HepG2 (cell line): Measurements from ENCODE around the gene RIT2. TPM values are rescaled to one million over a fixed set of nuclear protein-coding genes. Genes with fewer than 3 reads are reported as not detected.

Experiments
- ATAC-seq: fragments of 200-7000 bp; cut with Tn5 transposase; 3 replicates; pipeline ENCODE4 v1.9.1; 2020; ENCODE audit warnings: mild to moderate bottlenecking, moderate library complexity
- BruUV-seq: library from RNA; stranded (reverse); fragments of 400-500 nt; replicated peaks from 2 replicates; lab custom pipeline; 2021; lab: Mats Ljungman, UMichigan
- CTCF ChIA-PET: fragments of 300-600 bp; formaldehyde crosslinking; extraction: SDS; loops from one replicate; lab custom pipeline; 2021; ENCODE audit warnings: low total read pairs, inconsistent platforms, low intra/inter-chr PET ratio; lab: Yijun Ruan, JAX
- POLR2A ChIA-PET: fragments of 350-600 bp; sonication (Branson Sonifier 250); formaldehyde crosslinking; loops from one replicate; lab custom pipeline; 2020; ENCODE audit warnings: antibody characterized with exemption, inconsistent platforms; lab: Yijun Ruan, JAX
- DNase-seq: peaks from one replicate; pipeline ENCODE4 v3.0.0-alpha.2; 2015; ENCODE audit warnings: low spot score
- FAIRE-seq: peaks from 3 replicates; lab custom pipeline; 2011; peaks lifted over from hg19 to GRCh38; lab: Jason Lieb, UNC
- H2AFZ ChIP-seq: one replicate; pipeline ENCODE4 v1.6.1; 2011; ENCODE audit warnings: low read length, inconsistent platforms
- H3K27ac ChIP-seq: fragments of 300-600 bp; 3 replicates; pipeline ENCODE4 v1.8.0; 2011; ENCODE audit warnings: mixed run types, mild to moderate bottlenecking, mixed read lengths, low read length, inconsistent platforms; ENCODE audit not compliant: insufficient read depth; ENCODE audit errors: extremely low read length
- H3K27me3 ChIP-seq, 2 experiments: fragments of 200-600 bp in 1 of 2; 2 replicates in 1 of 2; 3 replicates in 1 of 2; pipeline versions ENCODE4 v1.6.0 to v1.8.0; 2011; ENCODE audit warnings: low read length in 2 of 2, mild to moderate bottlenecking in 2 of 2, moderate library complexity in 2 of 2, inconsistent platforms in 1 of 2; ENCODE audit not compliant: insufficient read depth in 2 of 2, control insufficient read depth in 1 of 2
- H3K36me3 ChIP-seq, 2 experiments: fragments of 200-600 bp in 1 of 2; replicated peaks in 1 of 2; 2 replicates in 1 of 2; 3 replicates in 1 of 2; pipeline versions ENCODE4 v1.5.1 to v1.8.0; 2011; ENCODE audit warnings: low read length in 2 of 2, inconsistent platforms in 1 of 2; ENCODE audit not compliant: insufficient read depth in 2 of 2, control insufficient read depth in 1 of 2
- H3K4me1 ChIP-seq: 2 replicates; pipeline ENCODE4 v1.5.1; 2012; ENCODE audit warnings: low read length, inconsistent platforms; ENCODE audit not compliant: insufficient read depth
- H3K4me2 ChIP-seq: 2 replicates; pipeline ENCODE4 v1.6.0; 2011; ENCODE audit warnings: low read depth, low read length, inconsistent platforms
- H3K4me3 ChIP-seq, 3 experiments: fragments of 200-600 bp in 1 of 3; sonication (generic), shearing (Covaris generic) in 1 of 3; replicated peaks in 1 of 3; 2 replicates each; pipeline ENCODE4 v1.5.1; 2011 to 2016; ENCODE audit warnings: low read length in 3 of 3, inconsistent platforms in 2 of 3, low read depth in 2 of 3, mild to moderate bottlenecking in 2 of 3, control low read depth in 1 of 3, mixed read lengths in 1 of 3; ENCODE audit not compliant: insufficient read depth in 1 of 3
- H3K79me2 ChIP-seq: one replicate; pipeline ENCODE4 v1.6.1; 2011; ENCODE audit warnings: low read length, inconsistent platforms; ENCODE audit not compliant: insufficient read depth
- H3K9ac ChIP-seq: 2 replicates; pipeline ENCODE4 v1.6.0; 2011; ENCODE audit warnings: mild to moderate bottlenecking, low read depth, low read length, inconsistent platforms; ENCODE audit not compliant: insufficient read depth
- H3K9me3 ChIP-seq: 2 replicates; pipeline ENCODE4 v1.5.1; 2012; ENCODE audit warnings: mild to moderate bottlenecking, low read length
- H4K20me1 ChIP-seq: 2 replicates; pipeline ENCODE4 v1.6.0; 2011; ENCODE audit warnings: inconsistent platforms, mild to moderate bottlenecking, low read length, moderate library complexity; ENCODE audit not compliant: insufficient read depth
- CREM ChIP-seq, 2 experiments: sonication (generic) in 1 of 2; formaldehyde crosslinking in 1 of 2; IDR thresholded peaks; 2 replicates each; pipeline versions ENCODE4 v1.4.0 to v1.6.1; 2016 to 2020; ENCODE audit warnings: antibody characterized with exemption in 1 of 2, mild to moderate bottlenecking in 1 of 2, missing genetic modification reagents in 1 of 2
- GABPB1 ChIP-seq: IDR thresholded peaks from 2 replicates; pipeline ENCODE4 v1.6.1; 2016; ENCODE audit warnings: mild to moderate bottlenecking, missing genetic modification reagents, moderate library complexity, missing compliant biosample characterization
- HIVEP1 ChIP-seq: sonication (generic); formaldehyde crosslinking; IDR thresholded peaks from 2 replicates; pipeline ENCODE4 v1.4.0; 2020; ENCODE audit warnings: mild to moderate bottlenecking, missing genetic modification reagents
- IRX3 ChIP-seq: sonication (generic); formaldehyde crosslinking; IDR thresholded peaks from 2 replicates; pipeline ENCODE4 v1.8.1; 2023; ENCODE audit warnings: mild to moderate bottlenecking, low read depth, missing genetic modification reagents, borderline replicate concordance
- PITX1 ChIP-seq: sonication (generic); formaldehyde crosslinking; IDR thresholded peaks from 2 replicates; pipeline ENCODE4 v1.5.1; 2020; ENCODE audit warnings: mild to moderate bottlenecking, missing genetic modification reagents
- SCMH1 ChIP-seq: sonication (generic); formaldehyde crosslinking; IDR thresholded peaks from 2 replicates; pipeline ENCODE4 v1.9.0; 2021; ENCODE audit warnings: missing genetic modification reagents, mild to moderate bottlenecking, borderline replicate concordance
- SRSF9 ChIP-seq: fragments of 200-400 bp; formaldehyde crosslinking; IDR thresholded peaks from 2 replicates; pipeline ENCODE4 v1.6.1; 2018; ENCODE audit warnings: borderline replicate concordance, mild to moderate bottlenecking, low read depth, low read length; ENCODE audit not compliant: insufficient read depth, poor library complexity, severe bottlenecking
- STAT5B ChIP-seq: sonication (generic); formaldehyde crosslinking; IDR thresholded peaks from 2 replicates; pipeline ENCODE4 v1.4.0; 2020; ENCODE audit warnings: missing genetic modification reagents
- TEF ChIP-seq: sonication (generic); formaldehyde crosslinking; IDR thresholded peaks from 2 replicates; pipeline ENCODE4 v1.5.0; 2020; ENCODE audit warnings: missing genetic modification reagents
- ZNF451 ChIP-seq: sonication (generic); formaldehyde crosslinking; IDR thresholded peaks from 2 replicates; pipeline ENCODE4 v1.5.0; 2020; ENCODE audit warnings: mild to moderate bottlenecking, missing genetic modification reagents
- ZNF557 ChIP-seq: sonication (generic); formaldehyde crosslinking; IDR thresholded peaks from 2 replicates; pipeline ENCODE4 v1.4.0; 2020; ENCODE audit warnings: missing genetic modification reagents
- ZNF792 ChIP-seq: IDR thresholded peaks from 2 replicates; pipeline ENCODE4 v1.6.1; 2016
- in situ Hi-C: cut with HindIII; loops from 2 replicates; pipeline ENCODE4 v1.10.0; 2017; ENCODE audit warnings: low pct_unique_long_range_greater_than_20kb; ENCODE audit not compliant: extremely low pct_ligation_motif_present
- intact Hi-C: fragments of 100-400 bp; cut with micrococcal nuclease; formaldehyde crosslinking; loops from one replicate; pipeline ENCODE4 v1.10.0; 2022; ENCODE audit not compliant: unreplicated experiment
- polyA plus RNA-seq, 8 experiments: library from polyadenylated mRNA; depleted of rRNA in 3 of 8; stranded (reverse) in 7 of 8; unstranded in 1 of 8; fragments of >200 nt; fragmentation: Illumina TruSeq in 4 of 8; extraction: Trizol in 4 of 8; gene quantifications; 2 replicates each; pipeline versions ENCODE4 v1.2.1 to v1.2.3, GENCODE V29; 2011 to 2016; ENCODE audit warnings: low read depth in 4 of 8, missing spikeins in 1 of 8, mixed read lengths in 1 of 8; ENCODE audit not compliant: insufficient read depth in 1 of 8
- total RNA-seq, 5 experiments: library from RNA; depleted of rRNA; stranded (reverse); fragments of >200 nt; fragmentation: Illumina TruSeq; extraction: Trizol; gene quantifications; 2 replicates each; pipeline ENCODE4 v1.2.3, GENCODE V29; 2016; ENCODE audit warnings: low read depth in 1 of 5
- TF ChIP-seq, protein P1 (sequence below): sonication (generic); formaldehyde crosslinking; IDR thresholded peaks from 2 replicates; pipeline ENCODE4 v1.9.0; 2021; ENCODE audit warnings: missing genetic modification reagents, borderline replicate concordance

RIT2 gene
- total and polyA plus RNA-seq, 2 of the 13 experiments (the other 11 are each of a cell fraction or from before 2014, with no cell fraction given) = not detected

DNA sequence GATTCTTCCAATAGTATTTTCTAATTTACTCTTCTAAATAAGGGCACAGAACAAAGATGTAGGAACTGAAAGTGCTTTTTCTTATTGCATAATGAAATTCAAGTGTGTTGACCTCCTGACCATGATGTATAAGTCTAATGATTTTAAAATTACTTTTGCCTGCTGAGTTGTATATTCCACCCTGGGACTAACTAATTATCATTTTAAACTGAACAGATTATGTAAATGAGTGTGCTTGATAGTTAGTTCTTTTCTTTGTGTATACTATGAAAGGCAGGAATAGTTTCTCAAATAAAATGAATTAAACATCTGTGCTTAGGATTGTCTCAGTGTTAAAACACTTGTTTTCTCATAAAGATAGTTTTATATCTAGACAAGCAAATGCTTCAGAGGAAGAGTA is 284.5 kb downstream of the RIT2 start:
- no peaks in the 10 kb centered on the region for H3K79me2 ChIP-seq
- H3K4me1 ChIP-seq = no peaks in the 10 kb centered on the region
- H2AFZ ChIP-seq = no peak overlapping the region
- H4K20me1 ChIP-seq = no peaks in the 10 kb centered on the region
- no peak for ATAC-seq
- H3K4me3 ChIP-seq = no peak overlapping the region
- no peaks in the 10 kb centered on the region for H3K9me3 ChIP-seq
- in situ Hi-C loops = no loop called here
- no peak for FAIRE-seq
- H3K27ac ChIP-seq = no peak overlapping the region
- DNase-seq = no peak
- H3K27me3 ChIP-seq = no peaks in the 10 kb centered on the region
- intact Hi-C loops = no loop called here
- BruUV-seq = no TSS peak
- CTCF ChIA-PET = no interaction called here
- POLR2A ChIA-PET = no interaction called here
- H3K36me3 ChIP-seq = no peaks in the 10 kb centered on the region
- H3K9ac ChIP-seq = no peak overlapping the region
- H3K4me2 ChIP-seq = no peak overlapping the region
- TF ChIP-seq HIVEP1 (CRISPR knock-in tag) (no peak), IRX3 (CRISPR knock-in tag) (no peak), CREM (IDR thresholded peaks at IDR 0.05) (no peak), CREM (CRISPR knock-in tag; IDR thresholded peaks at IDR 0.05) (no peak), GABPB1 (CRISPR knock-in tag) (no peak), PITX1 (CRISPR knock-in tag) (no peak), SRSF9 (no peak), SCMH1 (CRISPR knock-in tag) (no peak), STAT5B (CRISPR knock-in tag) (no peak), TEF (CRISPR knock-in tag) (no peak), ZNF557 (no peak), ZNF792 (CRISPR knock-in tag) (no peak), ZNF451 (CRISPR knock-in tag) (no peak)
- TF ChIP-seq, protein P1, sequence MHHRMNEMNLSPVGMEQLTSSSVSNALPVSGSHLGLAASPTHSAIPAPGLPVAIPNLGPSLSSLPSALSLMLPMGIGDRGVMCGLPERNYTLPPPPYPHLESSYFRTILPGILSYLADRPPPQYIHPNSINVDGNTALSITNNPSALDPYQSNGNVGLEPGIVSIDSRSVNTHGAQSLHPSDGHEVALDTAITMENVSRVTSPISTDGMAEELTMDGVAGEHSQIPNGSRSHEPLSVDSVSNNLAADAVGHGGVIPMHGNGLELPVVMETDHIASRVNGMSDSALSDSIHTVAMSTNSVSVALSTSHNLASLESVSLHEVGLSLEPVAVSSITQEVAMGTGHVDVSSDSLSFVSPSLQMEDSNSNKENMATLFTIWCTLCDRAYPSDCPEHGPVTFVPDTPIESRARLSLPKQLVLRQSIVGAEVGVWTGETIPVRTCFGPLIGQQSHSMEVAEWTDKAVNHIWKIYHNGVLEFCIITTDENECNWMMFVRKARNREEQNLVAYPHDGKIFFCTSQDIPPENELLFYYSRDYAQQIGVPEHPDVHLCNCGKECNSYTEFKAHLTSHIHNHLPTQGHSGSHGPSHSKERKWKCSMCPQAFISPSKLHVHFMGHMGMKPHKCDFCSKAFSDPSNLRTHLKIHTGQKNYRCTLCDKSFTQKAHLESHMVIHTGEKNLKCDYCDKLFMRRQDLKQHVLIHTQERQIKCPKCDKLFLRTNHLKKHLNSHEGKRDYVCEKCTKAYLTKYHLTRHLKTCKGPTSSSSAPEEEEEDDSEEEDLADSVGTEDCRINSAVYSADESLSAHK (CRISPR knock-in tag) = no peak
